Spleen (tissue), 11 donors: Measurements from ENCODE around the gene CDRT4. TPM values are rescaled to one million over a fixed set of nuclear protein-coding genes. Genes with fewer than 3 reads are reported as not detected.

ENCODE experiments used
- DNase-seq: peaks from one replicate; pipeline ENCODE4 v3.0.0-alpha.2; 2020
- H3K27ac ChIP-seq, 8 donors: fragments of 200-600 bp; sonication (generic) in 7 of 8; 1 replicate in 4 of 8; 2 replicates in 4 of 8; pipeline versions ENCODE4 v1.5.0 to v1.8.0; 2016 to 2021; ENCODE audit warnings: inconsistent platforms in 4 of 8, mild to moderate bottlenecking in 4 of 8, moderate library complexity in 1 of 8
- H3K27me3 ChIP-seq, 7 donors: fragments of 200-600 bp; sonication (generic) in 6 of 7; replicated peaks in 1 of 7; 1 replicate in 4 of 7; 2 replicates in 3 of 7; pipeline versions ENCODE4 v1.5.0 to v1.8.0; 2016 to 2021; ENCODE audit warnings: inconsistent platforms in 3 of 7, mild to moderate bottlenecking in 1 of 7
- H3K36me3 ChIP-seq, 6 donors: fragments of 200-600 bp; sonication (generic) in 5 of 6; 1 replicate in 4 of 6; 2 replicates in 2 of 6; pipeline versions ENCODE4 v1.5.0 to v1.8.0; 2016 to 2021; ENCODE audit warnings: inconsistent platforms in 2 of 6
- H3K4me1 ChIP-seq, 6 donors: fragments of 200-600 bp; sonication (generic) in 5 of 6; 1 replicate in 3 of 6; 2 replicates in 3 of 6; pipeline versions ENCODE4 v1.5.0 to v1.8.0; 2016 to 2021; ENCODE audit warnings: inconsistent platforms in 3 of 6
- H3K4me3 ChIP-seq, 8 donors: fragments of 200-600 bp; sonication (generic) in 7 of 8; 1 replicate in 4 of 8; 2 replicates in 4 of 8; pipeline versions ENCODE4 v1.5.0 to v1.8.0; 2016 to 2021; ENCODE audit warnings: inconsistent platforms in 4 of 8, mild to moderate bottlenecking in 4 of 8, moderate library complexity in 2 of 8
- H3K9me3 ChIP-seq, 8 donors: fragments of 200-600 bp; sonication (generic) in 7 of 8; 1 replicate in 4 of 8; 2 replicates in 4 of 8; pipeline versions ENCODE4 v1.5.0 to v1.8.0; 2016 to 2021; ENCODE audit warnings: inconsistent platforms in 4 of 8
- CTCF ChIP-seq, 11 experiments: fragments of 200-600 bp in 7 of 11; fragments of 450-650 bp in 4 of 11; sonication (generic) in 4 of 11; IDR thresholded peaks in 8 of 11; conservative IDR thresholded peaks in 3 of 11; 1 replicate in 7 of 11; 2 replicates in 4 of 11; pipeline versions ENCODE4 v1.4.0 to v1.8.0; 2016 to 2021; ENCODE audit warnings: antibody characterized with exemption in 11 of 11, inconsistent platforms in 4 of 11, mild to moderate bottlenecking in 1 of 11
- POLR2A ChIP-seq, 3 donors: fragments of 450-650 bp; IDR thresholded peaks; one replicate each; pipeline ENCODE4 v1.5.1; 2017; ENCODE audit warnings: antibody characterized with exemption in 3 of 3, mild to moderate bottlenecking in 1 of 3
- POLR2AphosphoS5 ChIP-seq, 3 donors: sonication (generic); formaldehyde crosslinking; IDR thresholded peaks; one replicate each; pipeline ENCODE4 v1.5.1; 2017; ENCODE audit warnings: antibody characterized with exemption in 3 of 3
- WGBS, 5 donors: extraction: QIAGEN DNeasy Blood & Tissue Kit in 3 of 5; methylation state at CpG; one replicate each; pipeline versions ENCODE4 v1.1.5 to v1.1.7; 2013 to 2018; 5-methylcytosine and 5-hydroxymethylcytosine counted together
- intact Hi-C: fragments of 100-400 bp; cut with DNase I; formaldehyde crosslinking; loops from one replicate; pipeline ENCODE4 v1.15.0; 2023; ENCODE audit warnings: low total_unique reads
- polyA plus RNA-seq, 3 donors: library from polyadenylated mRNA; stranded (reverse); fragments of 200-250 nt; gene quantifications; one replicate each; pipeline ENCODE4 v1.2.1, GENCODE V29; 2013
- total RNA-seq, 7 donors: library from RNA; depleted of rRNA in 3 of 7; stranded (reverse); fragments of >200 nt in 3 of 7; fragmentation: NEBNext Ultra II Directional in 4 of 7; extraction: Animal tissue kit (Norgen Biotek cat#: 25700) in 4 of 7; gene quantifications; one replicate each; pipeline versions ENCODE4 v1.1.0 to v1.2.1, GENCODE V29; 2016 to 2021
- donor health status: healthy with polysubstance abuse.
- donor health status: DM: no; HTN: no; CAD: no; lungs with moderate emphysema.
- donor health status: DM: no; HTN: no; CAD: no.
- donor health status: Bipolar disorder and iron deficiency.
- donor health status: healthy.
- donor health status: DM: no; HTN: no; CAD: no.
- donor health status: DM: yes; HTN: yes; CAD: no.

Gene CDRT4
- total and polyA plus RNA-seq, 10 donors: 4.5 to 18.7 (median 14.0) TPM

GRCh38 chr17:15465045-15465701 is 2.2 kb downstream of the CDRT4 start:
- Histone ChIP-seq H3K9me3 (peaks cover 0 to 3% (median 0%) of the 10 kb centered on the region in 8 donors), H3K4me1 (peaks cover 0 to 3% (median 0%) of the 10 kb centered on the region in 6 donors), H3K4me3 (no peak overlapping the region), H3K36me3 (peaks cover 0 to 8% (median 0%) of the 10 kb centered on the region in 6 donors), H3K27ac (no peak overlapping the region), H3K27me3 (no peaks in the 10 kb centered on the region)
- intact Hi-C loops: no loop called here
- 92 to 97% (median 96%) methylated on average over 2 of the region's 2 CpGs for WGBS, 5 donors
- DNase-seq: no peak
- TF ChIP-seq CTCF (IDR thresholded peaks at IDR 0.05 in 8 of 11, conservative IDR thresholded peaks at IDR 0.05 in 3 of 11) (no peak), POLR2AphosphoS5 (IDR thresholded peaks at IDR 0.05) (no peak), POLR2A (IDR thresholded peaks at IDR 0.05) (no peak)

GRCh38 chr17:15464231-15464985 is 3.0 kb downstream of the CDRT4 start:
- intact Hi-C loops: no loop called here
- TF ChIP-seq CTCF (IDR thresholded peaks at IDR 0.05 in 8 of 11, conservative IDR thresholded peaks at IDR 0.05 in 3 of 11) (no peak), POLR2A (IDR thresholded peaks at IDR 0.05) (no peak), POLR2AphosphoS5 (IDR thresholded peaks at IDR 0.05) (no peak)
- WGBS, 5 donors: 84 to 90% (median 90%) methylated on average over 11 of the region's 11 CpGs
- no peaks in the 10 kb centered on the region for H3K27me3 ChIP-seq
- H3K4me3 ChIP-seq: no peak overlapping the region
- no peak overlapping the region for H3K27ac ChIP-seq
- no peak for DNase-seq
- peaks cover 0 to 3% (median 0%) of the 10 kb centered on the region in 8 donors for H3K9me3 ChIP-seq
- H3K4me1 ChIP-seq: peaks cover 0 to 3% (median 0%) of the 10 kb centered on the region in 6 donors
- H3K36me3 ChIP-seq: peaks cover 0 to 8% (median 0%) of the 10 kb centered on the region in 6 donors

- H3K36me3 ChIP-seq: peaks cover 0 to 8% (median 0%) of the 10 kb centered on the region in 6 donors
- intact Hi-C loops: no loop called here
- WGBS, 5 donors: 79 to 90% (median 82%) methylated on average over 11 of the region's 11 CpGs
- peaks cover 0 to 3% (median 0%) of the 10 kb centered on the region in 8 donors for H3K9me3 ChIP-seq
- H3K4me3 ChIP-seq: no peak overlapping the region
- peaks cover 0 to 3% (median 0%) of the 10 kb centered on the region in 6 donors for H3K4me1 ChIP-seq
- no peaks in the 10 kb centered on the region for H3K27me3 ChIP-seq
- DNase-seq: no peak
- no peak for TF ChIP-seq POLR2AphosphoS5 (IDR thresholded peaks at IDR 0.05)
- TF ChIP-seq POLR2A (IDR thresholded peaks at IDR 0.05): no peak
- TF ChIP-seq CTCF (IDR thresholded peaks at IDR 0.05 in 8 of 11, conservative IDR thresholded peaks at IDR 0.05 in 3 of 11): no peak
- no peak overlapping the region for H3K27ac ChIP-seq
Observed at GRCh38 chr17:15462976-15463772, 4.2 kb downstream of the CDRT4 start.
